IMR-90 (cell line): ENCODE results near the gene HDHD2. TPM values are rescaled to one million over a fixed set of nuclear protein-coding genes. Genes with fewer than 3 reads are reported as not detected.

Source experiments
- ATAC-seq: fragments of 200-7000 bp; cut with Tn5 transposase; 2 replicates; pipeline ENCODE4 v1.9.1; 2020; ENCODE audit warnings: low read depth, mild to moderate bottlenecking, moderate library complexity
- BruUV-seq: library from RNA; stranded (reverse); fragments of 400-500 nt; replicated peaks from 2 replicates; lab custom pipeline; 2021; lab: Mats Ljungman, UMichigan
- CTCF ChIA-PET: fragments of 300-600 bp; formaldehyde crosslinking; extraction: SDS; loops from one replicate; lab custom pipeline; 2021; ENCODE audit warnings: antibody characterized with exemption; lab: Yijun Ruan, JAX
- POLR2A ChIA-PET: fragments of 300-600 bp; sonication (Branson Sonifier 250); formaldehyde crosslinking; loops from one replicate; lab custom pipeline; 2022; ENCODE audit warnings: antibody characterized with exemption; ENCODE audit not compliant: unreplicated experiment; lab: Charles Lee
- DNase-seq: peaks from one replicate; pipeline ENCODE4 v3.0.0; 2013
- H2AFZ ChIP-seq: replicated peaks from 2 replicates; pipeline ENCODE3; 2013; ENCODE audit warnings: low read length, mild to moderate bottlenecking; ENCODE audit not compliant: poor library complexity
- H2AK5ac ChIP-seq: 2 replicates; pipeline ENCODE4 v1.6.1; 2013; ENCODE audit warnings: low read depth, low read length, inconsistent platforms
- H2AK9ac ChIP-seq: replicated peaks from 2 replicates; pipeline ENCODE3; 2013; ENCODE audit warnings: mild to moderate bottlenecking, low read depth, low read length, moderate library complexity; ENCODE audit not compliant: poor library complexity
- H2BK120ac ChIP-seq: 2 replicates; pipeline ENCODE4 v1.6.1; 2013; ENCODE audit warnings: low read depth, low read length, inconsistent platforms
- H2BK15ac ChIP-seq: 3 replicates; pipeline ENCODE4 v1.6.1; 2013; ENCODE audit warnings: low read depth, low read length, inconsistent platforms
- H2BK20ac ChIP-seq: 2 replicates; pipeline ENCODE4 v1.6.1; 2013; ENCODE audit warnings: low read depth, mild to moderate bottlenecking, inconsistent platforms, low read length, moderate library complexity
- H2BK5ac ChIP-seq: 2 replicates; pipeline ENCODE4 v1.6.1; 2013; ENCODE audit warnings: mild to moderate bottlenecking, low read depth, low read length, inconsistent platforms; ENCODE audit not compliant: poor library complexity, severe bottlenecking
- H3K14ac ChIP-seq: replicated peaks from 2 replicates; pipeline ENCODE4 v1.6.1; 2013; ENCODE audit warnings: low read depth, low read length, inconsistent platforms
- H3K18ac ChIP-seq: 2 replicates; pipeline ENCODE4 v1.6.1; 2013; ENCODE audit warnings: low read depth, low read length, control low read depth
- H3K23ac ChIP-seq: 2 replicates; pipeline ENCODE4 v1.6.1; 2013; ENCODE audit warnings: low read depth, low read length, inconsistent platforms
- H3K27ac ChIP-seq: 2 replicates; pipeline ENCODE4 v1.5.1; 2013; ENCODE audit warnings: mild to moderate bottlenecking, control low read depth, low read length; ENCODE audit not compliant: insufficient read depth
- H3K27me3 ChIP-seq: 2 replicates; pipeline ENCODE4 v1.6.1; 2013; ENCODE audit warnings: low read length; ENCODE audit not compliant: control insufficient read depth, insufficient read depth
- H3K36me3 ChIP-seq: 2 replicates; pipeline ENCODE4 v1.6.1; 2013; ENCODE audit warnings: low read length, mixed read lengths; ENCODE audit not compliant: control insufficient read depth, insufficient read depth
- H3K4ac ChIP-seq: 2 replicates; pipeline ENCODE4 v1.6.1; 2013; ENCODE audit warnings: low read depth, low read length, inconsistent platforms
- H3K4me1 ChIP-seq: 2 replicates; pipeline ENCODE4 v1.6.1; 2013; ENCODE audit warnings: low read length, mixed read lengths; ENCODE audit not compliant: control insufficient read depth, insufficient read depth
- H3K4me2 ChIP-seq: 2 replicates; pipeline ENCODE4 v1.6.1; 2013; ENCODE audit warnings: low read depth, mild to moderate bottlenecking, control low read depth, low read length, moderate library complexity
- H3K4me3 ChIP-seq: 2 replicates; pipeline ENCODE4 v1.5.1; 2013; ENCODE audit warnings: low read depth, mild to moderate bottlenecking, control low read depth, low read length, moderate library complexity; ENCODE audit not compliant: insufficient read depth
- H3K56ac ChIP-seq: 2 replicates; pipeline ENCODE4 v1.6.1; 2013; ENCODE audit warnings: low read length, inconsistent platforms; ENCODE audit not compliant: insufficient read depth; ENCODE audit errors: extremely low read depth
- H3K79me1 ChIP-seq, 2 experiments: 2 replicates each; pipeline ENCODE4 v1.6.1; 2013; ENCODE audit warnings: low read length in 2 of 2, inconsistent platforms in 1 of 2, low read depth in 1 of 2
- H3K9ac ChIP-seq: 2 replicates; pipeline ENCODE4 v1.6.1; 2013; ENCODE audit warnings: low read depth, low read length, control low read depth
- H3K9me1 ChIP-seq: 2 replicates; pipeline ENCODE4 v1.6.1; 2013; ENCODE audit warnings: low read length, inconsistent platforms; ENCODE audit not compliant: insufficient read depth
- H3K9me3 ChIP-seq: 2 replicates; pipeline ENCODE4 v1.6.1; 2013; ENCODE audit warnings: low read length; ENCODE audit not compliant: control insufficient read depth, insufficient read depth
- H4K20me1 ChIP-seq: 2 replicates; pipeline ENCODE4 v1.6.1; 2013; ENCODE audit warnings: low read length, inconsistent platforms; ENCODE audit not compliant: insufficient read depth
- H4K5ac ChIP-seq: 2 replicates; pipeline ENCODE4 v1.6.1; 2013; ENCODE audit warnings: mild to moderate bottlenecking, low read depth, low read length, control low read depth
- H4K8ac ChIP-seq, 2 experiments: 2 replicates each; pipeline ENCODE4 v1.6.1; 2013; ENCODE audit warnings: low read depth in 2 of 2, low read length in 2 of 2, control low read depth in 1 of 2, inconsistent platforms in 1 of 2
- H4K91ac ChIP-seq: 2 replicates; pipeline ENCODE4 v1.6.1; 2013; ENCODE audit warnings: low read depth, low read length, inconsistent platforms; ENCODE audit not compliant: insufficient read depth
- BHLHE40 ChIP-seq: fragments of 150-350 bp; IDR thresholded peaks from 2 replicates; pipeline ENCODE4 v1.6.1; 2016; ENCODE audit warnings: mild to moderate bottlenecking, low read depth, low read length
- CEBPB ChIP-seq: IDR thresholded peaks from 2 replicates; pipeline ENCODE4 v1.6.1; 2012; ENCODE audit warnings: low read depth, low read length, improper control_type of control experiment
- CHD1 ChIP-seq: IDR thresholded peaks from 2 replicates; pipeline ENCODE4 v1.6.1; 2012; ENCODE audit warnings: low read depth, low read length, improper control_type of control experiment
- CTCF ChIP-seq: conservative IDR thresholded peaks from 2 replicates; pipeline ENCODE4 v1.5.1; 2012; ENCODE audit warnings: mild to moderate bottlenecking, low read depth, low read length, improper control_type of control experiment
- ELK1 ChIP-seq: fragments of 150-350 bp; IDR thresholded peaks from 2 replicates; pipeline ENCODE4 v1.6.1; 2016; ENCODE audit warnings: low read depth, mild to moderate bottlenecking, low read length, moderate library complexity, borderline replicate concordance
- FOS ChIP-seq: fragments of 150-350 bp; IDR thresholded peaks from 2 replicates; pipeline ENCODE4 v1.6.1; 2016; ENCODE audit warnings: low read depth, low read length
- POLR2A ChIP-seq: IDR thresholded peaks from 2 replicates; pipeline ENCODE4 v1.6.1; 2012; ENCODE audit warnings: mild to moderate bottlenecking, low read depth, low read length
- RAD21 ChIP-seq: IDR thresholded peaks from 2 replicates; pipeline ENCODE4 v1.6.1; 2012; ENCODE audit warnings: low read length, improper control_type of control experiment
- RFX5 ChIP-seq: IDR thresholded peaks from 2 replicates; pipeline ENCODE4 v1.8.0; 2012; ENCODE audit warnings: low read depth, mild to moderate bottlenecking, low read length, moderate library complexity
- SMC3 ChIP-seq: fragments of 150-350 bp; IDR thresholded peaks from 2 replicates; pipeline ENCODE4 v1.6.1; 2016; ENCODE audit warnings: low read depth, mild to moderate bottlenecking, antibody characterized with exemption, low read length, moderate library complexity
- USF2 ChIP-seq: fragments of 150-350 bp; IDR thresholded peaks from 2 replicates; pipeline ENCODE4 v1.6.1; 2017; ENCODE audit warnings: mild to moderate bottlenecking, antibody characterized with exemption, low read length, low read depth
- WGBS, 2 experiments: methylation state at CpG; one replicate each; pipeline versions ENCODE4 v1.1.5 to v1.1.7; 2013; ENCODE audit warnings: missing lambda C conversion rate in 2 of 2; ENCODE audit not compliant: insufficient read length in 1 of 2; ENCODE audit errors: extremely low coverage in 2 of 2; 5-methylcytosine and 5-hydroxymethylcytosine counted together
- dilution Hi-C: fragments of 300-500 bp; cut with HindIII; formaldehyde crosslinking; loops from one replicate; pipeline ENCODE4 v1.14.3; 2018; ENCODE audit warnings: low sequenced_read_pairs; ENCODE audit not compliant: unreplicated experiment
- in situ Hi-C: fragments of 300-500 bp; cut with MboI; formaldehyde crosslinking; loops from 3 replicates; pipeline ENCODE4 v1.14.3; 2019; ENCODE audit warnings: low sequenced_read_pairs, inconsistent platforms, mixed read lengths
- intact Hi-C: fragments of 100-400 bp; cut with micrococcal nuclease; formaldehyde crosslinking; loops from 2 replicates; pipeline ENCODE4 v1.10.0; 2022
- polyA plus RNA-seq, 3 experiments: library from polyadenylated mRNA; depleted of rRNA; stranded (reverse); fragments of >200 nt; gene quantifications; 2 replicates each; pipeline ENCODE4 v1.2.3, GENCODE V29; 2012; ENCODE audit warnings: low replicate concordance in 1 of 3
- total RNA-seq: library from RNA; depleted of rRNA; stranded (reverse); fragments of >200 nt; gene quantifications from 2 replicates; pipeline ENCODE4 v1.2.3, GENCODE V29; 2012

HDHD2 gene
- total and polyA plus RNA-seq, 2 of the 4 experiments (the other 2 are of a cell fraction), result 7.2 to 18.6 TPM

- Histone ChIP-seq H3K79me1 (peaks cover 6% of the 10 kb centered on the region in 2 experiments; a peak in 1 of 4 replicates), H3K9me3 (no peaks in the 10 kb centered on the region), H3K27me3 (no peaks in the 10 kb centered on the region), H4K20me1 (0 out of 2 replicates have a peak, but pooled peaks cover 3% of the 10 kb centered on the region), H2AK9ac (no peak overlapping the region), H3K9ac (no peak overlapping the region), H3K27ac (no peak overlapping the region), H3K9me1 (no peaks in the 10 kb centered on the region), H2AFZ (no peak overlapping the region), H3K56ac (no peak overlapping the region), H4K5ac (no peak overlapping the region), H4K8ac (no peak overlapping the region), H2BK15ac (no peak overlapping the region), H3K4ac (no peak overlapping the region), H4K91ac (no peak overlapping the region), H2BK20ac (no peak overlapping the region), H2BK5ac (no peak overlapping the region), H3K23ac (no peak overlapping the region), H3K4me1 (no peaks in the 10 kb centered on the region), H3K18ac (no peak overlapping the region), H2AK5ac (no peak overlapping the region), H3K36me3 (peaks cover 25% of the 10 kb centered on the region), H2BK120ac (no peak overlapping the region), H3K4me2 (no peak overlapping the region), H3K4me3 (no peak overlapping the region), H3K14ac (no peak overlapping the region)
- DNase-seq (peak; percentile 28), ATAC-seq (peak; percentile 60)
- BruUV-seq, result no TSS peak
- in situ Hi-C loops (no loop called here), dilution Hi-C loops (no loop called here), intact Hi-C loops (no loop called here)
- TF ChIP-seq CHD1, result no peak
- TF ChIP-seq POLR2A, result no peak
- TF ChIP-seq ELK1, result no peak
- TF ChIP-seq CEBPB, result no peak
- no peak for TF ChIP-seq RFX5
- no peak for TF ChIP-seq SMC3
- no peak for TF ChIP-seq FOS
- TF ChIP-seq USF2, result no peak
- no peak for TF ChIP-seq RAD21
- no peak for TF ChIP-seq CTCF
- TF ChIP-seq BHLHE40, result no peak
- CTCF ChIA-PET, result interaction anchor here (0.5 to 1.2 kb wide), 3 partner anchors 25 to 51 kb away, joined by 3 read pairs; partner anchors contain the start of gene HDHD2
- POLR2A ChIA-PET, result interaction anchor here (0.5 to 0.6 kb wide), 3 partner anchors 11 to 991 kb away, joined by 3 to 9 read pairs (median 3); no protein-coding TSS in a partner anchor
- WGBS, 2 experiments, result no CpG with 5 or more reads among the region's 2 CpGs
Measured at GRCh38 chr18:47113796-47114540, 36.3 kb downstream of the HDHD2 start.
